NB4 (cell line): ENCODE data around the gene M6PR.
"Not testable (repeated sequence)": the region's sequence is repeated elsewhere in the genome, so short reads cannot be mapped to it uniquely, and the experiment has no call there.

Experiments
- DNase-seq: peaks from one replicate; pipeline ENCODE4 v3.0.0; 2010; ENCODE audit warnings: low read depth
- H3K4me3 ChIP-seq: one replicate; pipeline ENCODE4 v1.5.1; 2011; ENCODE audit warnings: mild to moderate bottlenecking, low read depth, low read length, moderate library complexity
- MYC ChIP-seq: IDR thresholded peaks from 2 replicates; pipeline ENCODE4 v1.6.1; 2011; ENCODE audit warnings: low read depth, low read length
- POLR2A ChIP-seq: IDR thresholded peaks from 2 replicates; pipeline ENCODE4 v1.6.1; 2011; ENCODE audit warnings: mild to moderate bottlenecking; ENCODE audit not compliant: insufficient read length; ENCODE audit errors: extremely low read depth
- TF ChIP-seq, protein P1 (sequence below): IDR thresholded peaks from one replicate; pipeline ENCODE4 v1.5.1; 2012; ENCODE audit warnings: low read depth, low read length
- TF ChIP-seq, protein P2 (sequence below): IDR thresholded peaks from 2 replicates; pipeline ENCODE4 v1.6.1; 2011; ENCODE audit warnings: low read depth, low read length

Gene M6PR

DNA sequence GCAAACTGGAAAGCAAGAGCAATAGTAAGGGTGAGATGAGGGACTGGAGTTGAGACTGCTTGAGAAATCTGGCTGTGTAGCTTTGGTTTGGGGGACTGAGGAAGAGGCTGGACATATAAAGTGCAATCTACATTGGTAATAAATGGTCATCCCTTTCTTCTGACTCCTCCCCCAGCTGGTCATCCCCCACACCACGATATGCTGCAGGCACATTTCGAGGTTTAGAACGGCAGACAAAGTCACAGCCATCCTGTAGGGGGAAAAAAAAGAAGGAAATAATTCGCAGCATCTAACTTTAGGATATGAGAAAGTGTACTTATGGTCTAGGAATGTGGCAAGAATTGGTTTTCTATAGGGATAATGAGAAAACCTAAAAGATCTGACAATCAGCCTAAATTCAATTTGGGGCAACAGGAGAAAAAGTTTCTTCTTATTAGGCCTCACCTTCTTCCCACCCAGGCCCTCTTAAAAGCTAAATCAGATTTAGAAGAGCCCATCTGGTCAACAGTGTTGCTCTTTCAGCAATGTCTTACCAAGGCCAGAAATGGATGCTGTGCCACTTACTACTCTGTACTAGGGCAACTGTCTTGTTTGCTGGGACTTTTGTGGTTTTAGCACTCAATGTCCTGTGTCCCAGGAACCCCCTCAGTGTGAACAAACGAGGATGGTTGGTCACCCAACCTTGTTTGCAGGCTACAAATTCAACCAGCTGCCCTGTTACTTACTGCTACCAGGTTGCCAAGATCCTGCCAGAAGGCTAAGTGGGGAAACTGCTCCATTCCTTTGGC lies 7.6 kb downstream of the M6PR start:
- TF ChIP-seq POLR2A (no peak), MYC (no peak)
- TF ChIP-seq, protein P1, sequence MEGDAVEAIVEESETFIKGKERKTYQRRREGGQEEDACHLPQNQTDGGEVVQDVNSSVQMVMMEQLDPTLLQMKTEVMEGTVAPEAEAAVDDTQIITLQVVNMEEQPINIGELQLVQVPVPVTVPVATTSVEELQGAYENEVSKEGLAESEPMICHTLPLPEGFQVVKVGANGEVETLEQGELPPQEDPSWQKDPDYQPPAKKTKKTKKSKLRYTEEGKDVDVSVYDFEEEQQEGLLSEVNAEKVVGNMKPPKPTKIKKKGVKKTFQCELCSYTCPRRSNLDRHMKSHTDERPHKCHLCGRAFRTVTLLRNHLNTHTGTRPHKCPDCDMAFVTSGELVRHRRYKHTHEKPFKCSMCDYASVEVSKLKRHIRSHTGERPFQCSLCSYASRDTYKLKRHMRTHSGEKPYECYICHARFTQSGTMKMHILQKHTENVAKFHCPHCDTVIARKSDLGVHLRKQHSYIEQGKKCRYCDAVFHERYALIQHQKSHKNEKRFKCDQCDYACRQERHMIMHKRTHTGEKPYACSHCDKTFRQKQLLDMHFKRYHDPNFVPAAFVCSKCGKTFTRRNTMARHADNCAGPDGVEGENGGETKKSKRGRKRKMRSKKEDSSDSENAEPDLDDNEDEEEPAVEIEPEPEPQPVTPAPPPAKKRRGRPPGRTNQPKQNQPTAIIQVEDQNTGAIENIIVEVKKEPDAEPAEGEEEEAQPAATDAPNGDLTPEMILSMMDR: no peak
- TF ChIP-seq, protein P2, sequence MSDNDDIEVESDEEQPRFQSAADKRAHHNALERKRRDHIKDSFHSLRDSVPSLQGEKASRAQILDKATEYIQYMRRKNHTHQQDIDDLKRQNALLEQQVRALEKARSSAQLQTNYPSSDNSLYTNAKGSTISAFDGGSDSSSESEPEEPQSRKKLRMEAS: no peak
- peak; percentile 6 for DNase-seq
- H3K4me3 ChIP-seq: no peak overlapping the region

DNA sequence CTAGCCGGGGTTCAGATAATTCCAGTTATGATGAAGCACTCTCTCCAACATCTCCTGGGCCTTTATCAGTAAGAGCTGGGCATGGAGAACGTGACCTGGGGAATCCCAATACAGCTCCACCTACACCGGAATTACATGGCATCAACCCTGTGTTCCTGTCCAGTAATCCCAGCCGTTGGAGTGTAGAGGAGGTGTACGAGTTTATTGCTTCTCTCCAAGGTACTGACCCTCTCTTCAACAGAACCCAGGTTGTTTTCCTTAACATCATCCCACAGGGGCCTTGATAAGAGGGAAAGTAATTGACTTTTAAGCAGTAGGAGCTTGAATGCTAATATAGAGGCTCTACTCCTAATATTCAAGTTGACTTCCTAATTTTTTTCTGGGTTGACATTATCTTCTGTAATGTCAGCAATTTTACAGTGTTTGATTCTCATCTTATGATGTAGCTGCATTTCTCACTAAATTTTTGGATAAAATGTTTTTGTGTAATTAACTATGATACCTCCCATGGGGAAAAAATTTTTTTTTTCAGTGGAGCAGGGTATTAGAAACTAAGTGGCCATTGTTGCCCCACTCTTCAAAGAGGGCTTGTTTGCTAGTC lies 11.5 kb downstream of the M6PR start:
- H3K4me3 ChIP-seq, DNase-seq: not testable (repeated sequence)

DNA sequence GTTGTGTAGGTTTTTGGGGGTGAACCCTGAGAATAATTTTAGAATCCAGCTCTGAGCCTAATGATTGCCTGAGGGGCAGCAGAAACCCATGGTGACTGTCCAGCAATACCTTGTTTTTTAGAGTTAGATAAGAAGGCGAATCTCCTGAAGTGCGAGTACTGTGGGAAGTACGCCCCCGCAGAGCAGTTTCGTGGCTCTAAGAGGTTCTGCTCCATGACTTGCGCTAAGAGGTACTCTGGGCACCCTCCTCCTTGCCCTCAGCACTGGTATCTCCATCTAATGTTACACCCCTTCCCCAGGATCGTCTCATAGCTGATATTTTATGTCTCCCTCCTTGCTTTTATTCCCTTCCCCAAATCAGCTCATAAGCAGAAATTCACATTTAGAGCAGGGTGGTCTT lies 12.7 kb downstream of the M6PR start:
- TF ChIP-seq, protein P1: no peak
- TF ChIP-seq MYC: no peak
- no peak for TF ChIP-seq POLR2A
- TF ChIP-seq, protein P2: no peak
- no peak for DNase-seq
- H3K4me3 ChIP-seq: no peak overlapping the region

DNA sequence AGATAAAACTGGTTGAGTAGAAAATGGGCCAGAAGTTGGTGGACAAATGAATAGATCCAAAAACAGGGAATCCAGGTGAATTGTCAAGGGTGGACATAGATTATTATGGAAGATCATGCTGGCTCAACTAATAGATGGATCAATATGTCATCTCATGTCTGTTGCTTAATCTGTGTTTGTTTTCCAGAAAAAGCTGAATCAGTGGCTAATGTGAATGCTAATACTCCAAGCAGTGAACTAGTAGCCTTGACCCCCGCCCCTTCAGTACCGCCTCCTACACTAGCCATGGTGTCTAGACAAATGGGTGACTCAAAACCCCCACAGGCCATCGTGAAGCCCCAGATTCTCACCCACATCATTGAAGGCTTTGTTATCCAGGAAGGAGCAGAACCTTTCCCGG lies 15.4 kb downstream of the M6PR start:
- not testable (repeated sequence) for H3K4me3 ChIP-seq, DNase-seq

DNA sequence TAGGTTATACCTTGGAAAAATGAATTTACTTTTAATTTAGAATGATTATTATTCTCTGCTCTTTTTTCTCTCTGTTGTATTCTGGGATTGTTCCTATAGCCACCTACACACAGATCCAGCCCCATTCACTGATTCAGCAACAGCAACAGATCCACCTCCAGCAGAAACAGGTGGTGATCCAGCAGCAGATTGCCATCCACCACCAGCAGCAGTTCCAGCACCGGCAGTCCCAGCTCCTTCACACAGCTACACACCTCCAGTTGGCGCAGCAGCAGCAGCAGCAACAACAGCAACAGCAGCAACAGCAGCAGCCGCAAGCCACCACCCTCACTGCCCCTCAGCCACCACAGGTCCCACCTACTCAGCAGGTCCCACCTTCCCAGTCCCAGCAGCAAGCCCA lies 17.0 kb downstream of the M6PR start:
- not testable (repeated sequence) for DNase-seq, H3K4me3 ChIP-seq

DNA sequence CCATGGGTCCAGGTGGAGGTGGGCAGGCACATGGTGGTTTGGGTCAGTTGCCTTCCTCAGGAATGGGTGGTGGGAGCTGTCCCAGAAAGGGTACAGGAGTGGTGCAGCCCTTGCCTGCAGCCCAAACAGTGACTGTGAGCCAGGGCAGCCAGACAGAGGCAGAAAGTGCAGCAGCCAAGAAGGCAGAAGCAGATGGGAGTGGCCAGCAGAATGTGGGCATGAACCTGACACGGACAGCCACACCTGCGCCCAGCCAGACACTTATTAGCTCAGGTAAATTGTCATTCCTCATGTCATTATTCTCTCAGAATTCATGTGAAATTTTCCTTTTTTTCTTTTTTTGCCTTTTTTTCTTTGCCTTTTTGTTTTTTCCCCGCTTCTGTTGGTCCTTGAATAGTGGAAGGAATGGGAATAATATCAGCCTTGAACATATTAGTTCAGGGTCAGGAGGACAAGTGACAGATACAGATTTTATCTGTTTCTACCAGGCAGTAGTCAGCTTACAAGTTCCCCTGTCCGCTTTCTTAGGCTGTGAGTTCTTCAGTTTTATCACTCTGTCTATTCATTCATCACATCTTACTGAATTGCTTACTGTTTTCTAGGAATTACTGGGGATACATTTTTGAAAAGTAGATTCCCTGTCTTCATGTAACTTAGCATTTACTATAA lies 18.7 kb downstream of the M6PR start:
- DNase-seq, H3K4me3 ChIP-seq: not testable (repeated sequence)

DNA sequence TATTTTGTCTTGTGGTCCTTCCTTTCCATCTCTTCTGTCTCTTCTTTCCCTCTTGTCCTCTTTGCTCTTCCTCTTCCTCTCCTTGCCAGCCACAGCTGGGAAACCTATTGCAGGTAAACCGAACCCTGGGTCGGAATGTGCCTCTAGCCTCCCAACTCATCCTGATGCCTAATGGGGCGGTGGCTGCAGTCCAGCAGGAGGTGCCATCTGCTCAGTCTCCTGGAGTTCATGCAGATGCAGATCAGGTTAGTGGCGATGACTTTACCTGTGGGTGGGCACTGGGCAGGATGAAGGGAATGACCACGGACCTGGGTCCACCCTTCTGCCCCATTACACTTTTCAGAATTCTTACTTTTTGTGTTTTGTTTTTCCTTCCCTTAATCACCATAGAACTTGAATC lies 26.9 kb downstream of the M6PR start:
- DNase-seq: no peak
- TF ChIP-seq, protein P2: no peak
- H3K4me3 ChIP-seq: no peak overlapping the region

DNA sequence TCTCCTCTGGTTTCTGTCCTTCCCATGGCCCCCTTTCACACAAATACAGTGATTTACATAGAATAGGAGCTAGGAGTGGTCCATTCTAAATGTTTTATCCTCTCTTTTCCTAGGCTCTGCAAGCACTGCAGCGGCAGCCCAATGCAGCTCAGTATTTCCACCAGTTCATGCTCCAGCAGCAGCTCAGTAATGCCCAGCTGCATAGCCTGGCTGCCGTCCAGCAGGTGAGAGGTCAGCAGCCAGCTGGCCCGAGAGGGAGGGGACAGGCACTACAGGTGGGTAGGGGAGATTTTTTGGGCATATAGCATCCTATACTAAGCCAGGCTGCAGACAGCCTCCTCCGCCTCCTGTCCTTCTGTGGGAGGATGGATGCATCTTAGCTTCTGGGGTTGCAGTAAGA lies 29.8 kb downstream of the M6PR start:
- not testable (repeated sequence) for H3K4me3 ChIP-seq, DNase-seq

DNA sequence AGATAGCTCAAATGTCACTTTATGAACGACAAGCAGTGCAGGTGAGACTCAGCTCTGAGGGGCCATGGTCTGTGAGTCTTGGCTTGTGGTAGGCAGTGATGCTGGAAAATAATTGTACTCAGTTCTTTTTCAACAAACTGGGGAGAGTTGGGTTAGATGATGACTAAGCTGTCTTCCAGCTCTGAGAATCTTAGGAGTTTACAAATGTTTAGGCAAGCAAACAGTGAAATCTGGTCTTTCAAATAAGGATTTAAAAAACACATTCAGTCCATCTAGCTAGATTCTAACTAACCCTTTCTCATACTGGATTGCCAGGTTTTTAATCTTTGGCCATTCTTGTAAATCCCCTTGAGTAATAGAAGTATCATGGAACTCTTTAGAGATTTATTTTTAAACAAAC lies 31.7 kb downstream of the M6PR start:
- H3K4me3 ChIP-seq: no peak overlapping the region
- no peak for DNase-seq
- TF ChIP-seq MYC (no peak), POLR2A (no peak)
- TF ChIP-seq, protein P2: no peak
- TF ChIP-seq, protein P1: no peak
